Neural progenitor cell (in vitro differentiated cells): ENCODE results near the gene IFIH1. TPM values are rescaled to one million over a fixed set of nuclear protein-coding genes. Genes with fewer than 3 reads are reported as not detected.

Source experiments
- DNase-seq: peaks from one replicate; pipeline ENCODE4 v3.0.0-alpha.2; 2016; ENCODE audit warnings: low spot score
- H2AFZ ChIP-seq: fragments of 200-600 bp; sonication (generic); replicated peaks from 2 replicates; pipeline ENCODE4 v1.6.1; 2016; ENCODE audit warnings: antibody characterized with exemption
- H3F3A ChIP-seq: fragments of 200-600 bp; sonication (generic); 2 replicates; pipeline ENCODE4 v1.6.1; 2016; ENCODE audit warnings: antibody characterized with exemption, low read depth
- H3K27ac ChIP-seq: fragments of 200-600 bp; sonication (generic); 2 replicates; pipeline ENCODE4 v1.5.1; 2016; ENCODE audit warnings: mild to moderate bottlenecking
- H3K27me3 ChIP-seq: fragments of 200-600 bp; sonication (generic); 2 replicates; pipeline ENCODE4 v1.6.1; 2016; ENCODE audit warnings: mild to moderate bottlenecking, moderate library complexity
- H3K36me3 ChIP-seq: fragments of 200-600 bp; sonication (generic); 2 replicates; pipeline ENCODE4 v1.5.1; 2016
- H3K4me1 ChIP-seq: fragments of 200-600 bp; sonication (generic); 2 replicates; pipeline ENCODE4 v1.6.1; 2016; ENCODE audit warnings: mixed run types
- H3K4me2 ChIP-seq: fragments of 200-600 bp; sonication (generic); 2 replicates; pipeline ENCODE4 v1.6.1; 2016
- H3K4me3 ChIP-seq: fragments of 200-600 bp; sonication (generic); 2 replicates; pipeline ENCODE4 v1.5.1; 2016
- H3K79me2 ChIP-seq: fragments of 200-600 bp; sonication (generic); 2 replicates; pipeline ENCODE4 v1.6.1; 2016; ENCODE audit warnings: low read depth
- H3K9ac ChIP-seq: fragments of 200-600 bp; sonication (generic); 2 replicates; pipeline ENCODE4 v1.6.1; 2016
- H3K9me3 ChIP-seq: fragments of 200-600 bp; sonication (generic); 2 replicates; pipeline ENCODE4 v1.5.1; 2016; ENCODE audit warnings: low read depth
- H4K20me1 ChIP-seq: fragments of 200-600 bp; sonication (generic); 2 replicates; pipeline ENCODE4 v1.6.1; 2016; ENCODE audit warnings: low read depth
- H3K27ac Mint-ChIP-seq: 3 replicates; pipeline ENCODE4 v1.8.0; 2021; ENCODE audit warnings: mixed read lengths
- H3K27me3 Mint-ChIP-seq: 2 replicates; pipeline ENCODE4 v1.8.0; 2022; ENCODE audit warnings: low read depth, mild to moderate bottlenecking, inconsistent platforms, moderate library complexity, mixed read lengths; ENCODE audit not compliant: insufficient read depth
- H3K36me3 Mint-ChIP-seq: 3 replicates; pipeline ENCODE4 v1.8.0; 2021; ENCODE audit warnings: mixed read lengths
- H3K4me1 Mint-ChIP-seq: 3 replicates; pipeline ENCODE4 v1.8.0; 2021; ENCODE audit warnings: mixed read lengths
- H3K4me3 Mint-ChIP-seq: 3 replicates; pipeline ENCODE4 v1.8.0; 2021; ENCODE audit warnings: mild to moderate bottlenecking, moderate library complexity, mixed read lengths
- H3K9me3 Mint-ChIP-seq: 3 replicates; pipeline ENCODE4 v1.8.0; 2020; ENCODE audit warnings: mixed read lengths
- EZH2 ChIP-seq: fragments of 200-600 bp; sonication (generic); IDR thresholded peaks from 2 replicates; pipeline ENCODE4 v1.6.1; 2017; ENCODE audit warnings: antibody characterized with exemption, mild to moderate bottlenecking, moderate library complexity
- EZH2phosphoT487 ChIP-seq: fragments of 200-600 bp; sonication (generic); IDR thresholded peaks from 2 replicates; pipeline ENCODE4 v1.6.1; 2017; ENCODE audit warnings: antibody characterized with exemption
- total RNA-seq: library from RNA; depleted of rRNA; stranded (reverse); fragments of >200 nt; gene quantifications from 2 replicates; pipeline ENCODE4 v1.2.3, GENCODE V29; 2015; ENCODE audit warnings: low replicate concordance
- TF ChIP-seq, protein P1 (sequence below): fragments of 200-600 bp; sonication (generic); IDR thresholded peaks from 2 replicates; pipeline ENCODE4 v1.5.1; 2017; ENCODE audit warnings: antibody characterized with exemption, mild to moderate bottlenecking

IFIH1 gene
- 0.09 and 0.79 TPM in 2 replicates for total RNA-seq

DNA sequence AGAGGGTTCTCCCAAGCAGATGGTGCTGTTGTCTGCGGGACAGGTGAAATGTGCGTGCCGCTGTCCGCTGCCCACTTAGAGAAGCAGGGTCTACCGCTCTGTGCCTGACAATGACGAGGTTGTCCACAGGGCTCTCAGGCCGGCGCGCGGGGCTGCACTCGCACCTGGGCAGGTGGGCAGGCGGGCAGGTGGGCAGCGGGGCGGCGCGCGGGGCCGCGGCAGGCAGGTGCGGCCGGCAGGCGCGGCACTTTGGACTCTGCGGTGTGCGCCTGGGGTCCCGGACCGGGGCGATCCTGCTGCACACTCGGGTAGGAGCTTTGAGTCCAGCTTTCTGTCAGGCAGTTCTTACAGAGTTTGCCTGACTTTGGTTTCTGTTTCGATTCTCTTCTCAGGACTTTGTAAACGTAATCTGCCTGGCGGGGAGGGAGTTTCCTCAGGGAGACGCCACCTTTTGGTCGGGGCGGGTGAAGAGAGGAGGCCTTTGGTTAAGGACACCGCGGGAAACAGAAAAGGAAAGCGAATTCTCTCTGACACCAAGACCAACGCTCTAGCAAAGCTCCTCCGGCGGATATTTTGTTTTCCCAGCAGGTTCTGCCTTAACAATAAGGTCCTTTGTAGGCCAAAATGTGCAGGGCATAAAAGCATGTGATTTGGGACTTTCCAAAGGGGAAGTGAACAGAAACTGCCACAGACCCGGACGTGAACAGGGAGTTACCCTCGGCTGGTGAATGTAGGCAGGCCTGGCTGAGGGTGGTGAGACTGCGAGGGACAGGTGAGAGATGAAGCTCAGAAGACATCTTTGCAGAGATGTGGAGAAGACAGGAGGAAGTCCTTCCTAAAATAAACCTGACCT is at the start of gene IFIH1:
Gene IFIH1 (minus strand): TSS at position 357 of the 853 bp plus-strand sequence. CDS start 377 bp downstream, outside the sequence.
- no peak within 1 kb of the TSS for H3K9ac ChIP-seq
- Mint-ChIP-seq H3K27ac (peak within 1 kb of the TSS; percentile 77), H3K9me3 (peaks cover 3% of the 10 kb centered on the region), H3K36me3 (no peaks in the 10 kb centered on the region), H3K4me3 (peak within 1 kb of the TSS; percentile 89), H3K4me1 (peaks cover 5% of the 10 kb centered on the region), H3K27me3 (no peaks in the 10 kb centered on the region)
- no peaks in the 10 kb centered on the region for H3K79me2 ChIP-seq
- TF ChIP-seq, protein P1, sequence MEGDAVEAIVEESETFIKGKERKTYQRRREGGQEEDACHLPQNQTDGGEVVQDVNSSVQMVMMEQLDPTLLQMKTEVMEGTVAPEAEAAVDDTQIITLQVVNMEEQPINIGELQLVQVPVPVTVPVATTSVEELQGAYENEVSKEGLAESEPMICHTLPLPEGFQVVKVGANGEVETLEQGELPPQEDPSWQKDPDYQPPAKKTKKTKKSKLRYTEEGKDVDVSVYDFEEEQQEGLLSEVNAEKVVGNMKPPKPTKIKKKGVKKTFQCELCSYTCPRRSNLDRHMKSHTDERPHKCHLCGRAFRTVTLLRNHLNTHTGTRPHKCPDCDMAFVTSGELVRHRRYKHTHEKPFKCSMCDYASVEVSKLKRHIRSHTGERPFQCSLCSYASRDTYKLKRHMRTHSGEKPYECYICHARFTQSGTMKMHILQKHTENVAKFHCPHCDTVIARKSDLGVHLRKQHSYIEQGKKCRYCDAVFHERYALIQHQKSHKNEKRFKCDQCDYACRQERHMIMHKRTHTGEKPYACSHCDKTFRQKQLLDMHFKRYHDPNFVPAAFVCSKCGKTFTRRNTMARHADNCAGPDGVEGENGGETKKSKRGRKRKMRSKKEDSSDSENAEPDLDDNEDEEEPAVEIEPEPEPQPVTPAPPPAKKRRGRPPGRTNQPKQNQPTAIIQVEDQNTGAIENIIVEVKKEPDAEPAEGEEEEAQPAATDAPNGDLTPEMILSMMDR = peak; percentile 42
- peak; percentile 64 for TF ChIP-seq EZH2
- TF ChIP-seq EZH2phosphoT487 = no peak
- H3K36me3 ChIP-seq = no peaks in the 10 kb centered on the region
- H3F3A ChIP-seq = no peaks in the 10 kb centered on the region
- peaks cover 38% of the 10 kb centered on the region for H3K27me3 ChIP-seq
- H4K20me1 ChIP-seq = no peaks in the 10 kb centered on the region
- H3K4me2 ChIP-seq = peak within 1 kb of the TSS; percentile 77
- H3K4me1 ChIP-seq = no peaks in the 10 kb centered on the region
- H3K9me3 ChIP-seq = no peaks in the 10 kb centered on the region
- H3K27ac ChIP-seq = no peak within 1 kb of the TSS
- H2AFZ ChIP-seq = peak within 1 kb of the TSS; percentile 94
- H3K4me3 ChIP-seq = peak within 1 kb of the TSS; percentile 67
- peak; percentile 78 for DNase-seq

DNA sequence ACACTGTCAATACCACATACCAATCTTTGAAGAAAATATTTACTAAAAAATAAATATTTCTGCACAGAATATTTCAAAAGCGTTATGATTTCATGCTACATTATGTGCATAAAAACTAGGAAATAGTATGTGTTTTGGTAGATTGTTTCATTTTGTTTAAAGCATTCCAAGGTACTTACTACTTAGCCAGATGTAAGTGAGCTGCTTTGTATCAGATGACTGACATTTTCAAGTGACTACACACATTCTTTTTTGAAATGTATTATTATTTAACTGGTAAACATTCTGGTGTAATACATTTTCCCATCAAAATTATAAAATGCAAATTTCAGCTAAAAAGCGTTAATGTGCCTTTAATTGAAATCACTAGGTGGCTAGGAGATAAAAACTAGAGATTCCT is 46.9 kb upstream of the IFIH1 start:
- H3K27me3 Mint-ChIP-seq = no peaks in the 10 kb centered on the region
- Histone ChIP-seq H3K9ac (no peak overlapping the region), H3K9me3 (no peaks in the 10 kb centered on the region), H2AFZ (no peak overlapping the region), H3K79me2 (no peaks in the 10 kb centered on the region), H3K4me2 (no peak overlapping the region), H3K4me1 (no peaks in the 10 kb centered on the region), H3F3A (no peaks in the 10 kb centered on the region), H3K36me3 (no peaks in the 10 kb centered on the region), H3K27me3 (no peaks in the 10 kb centered on the region), H3K4me3 (no peak overlapping the region), H4K20me1 (no peaks in the 10 kb centered on the region), H3K27ac (no peak overlapping the region)
- H3K36me3 Mint-ChIP-seq = no peaks in the 10 kb centered on the region
- TF ChIP-seq, protein P1 = no peak
- TF ChIP-seq EZH2phosphoT487 (no peak), EZH2 (no peak)
- DNase-seq = no peak
- H3K4me1 Mint-ChIP-seq = no peaks in the 10 kb centered on the region
- no peak overlapping the region for H3K27ac Mint-ChIP-seq
- H3K9me3 Mint-ChIP-seq = no peaks in the 10 kb centered on the region
- no peak overlapping the region for H3K4me3 Mint-ChIP-seq

DNA sequence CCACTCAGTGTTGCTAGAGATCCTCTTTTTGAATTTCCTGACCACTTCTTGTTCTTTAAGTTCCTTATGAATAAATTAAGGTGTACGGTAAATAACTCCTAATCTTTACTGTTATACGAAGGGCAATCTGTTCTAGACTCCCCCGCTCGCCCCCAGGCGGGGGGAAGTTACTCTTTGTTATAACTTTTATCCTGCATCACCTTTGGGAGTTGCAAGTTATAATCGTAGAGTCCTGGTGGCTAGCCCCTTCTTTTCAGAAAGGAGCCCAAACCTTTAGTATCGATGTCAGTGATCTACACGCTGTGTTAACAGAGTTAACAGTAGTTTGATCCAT is 26.1 kb upstream of the IFIH1 start:
- peaks cover 8% of the 10 kb centered on the region for H3K4me1 Mint-ChIP-seq
- H3K36me3 Mint-ChIP-seq = no peaks in the 10 kb centered on the region
- Histone ChIP-seq H4K20me1 (peaks cover 5% of the 10 kb centered on the region), H3K9me3 (no peaks in the 10 kb centered on the region), H3K79me2 (peaks cover 29% of the 10 kb centered on the region), H3K36me3 (no peaks in the 10 kb centered on the region), H2AFZ (peak overlapping the region; percentile 81), H3K4me1 (peaks cover 15% of the 10 kb centered on the region), H3K27me3 (peaks cover 35% of the 10 kb centered on the region), H3F3A (peaks cover 5% of the 10 kb centered on the region), H3K4me3 (peak overlapping the region; percentile 76), H3K9ac (peak overlapping the region; percentile 57), H3K4me2 (peak overlapping the region; percentile 91), H3K27ac (no peak overlapping the region)
- H3K9me3 Mint-ChIP-seq = no peaks in the 10 kb centered on the region
- DNase-seq = no peak
- H3K27ac Mint-ChIP-seq = peak overlapping the region; percentile 57
- TF ChIP-seq EZH2phosphoT487 = no peak
- no peaks in the 10 kb centered on the region for H3K27me3 Mint-ChIP-seq
- H3K4me3 Mint-ChIP-seq = peak overlapping the region; percentile 90
